Renal pelvis (tissue), 4 donors: ENCODE data around the gene GPBP1. TPM values are rescaled to one million over a fixed set of nuclear protein-coding genes. Genes with fewer than 3 reads are reported as not detected.
"Not testable (repeated sequence)": the region's sequence is repeated elsewhere in the genome, so short reads cannot be mapped to it uniquely, and the experiment has no call there.

ENCODE experiments used
- DNase-seq: peaks from one replicate; pipeline ENCODE4 v3.0.0-alpha.2; 2013
- polyA plus RNA-seq, 3 donors: library from polyadenylated mRNA; unstranded; fragments of 120-200 nt; gene quantifications; one replicate each; pipeline ENCODE4 v1.2.1, GENCODE V29; 2013; ENCODE audit not compliant: insufficient read length in 3 of 3

The GPBP1 gene
- polyA plus RNA-seq, 3 donors, result 128 to 170 (median 130) TPM

DNA sequence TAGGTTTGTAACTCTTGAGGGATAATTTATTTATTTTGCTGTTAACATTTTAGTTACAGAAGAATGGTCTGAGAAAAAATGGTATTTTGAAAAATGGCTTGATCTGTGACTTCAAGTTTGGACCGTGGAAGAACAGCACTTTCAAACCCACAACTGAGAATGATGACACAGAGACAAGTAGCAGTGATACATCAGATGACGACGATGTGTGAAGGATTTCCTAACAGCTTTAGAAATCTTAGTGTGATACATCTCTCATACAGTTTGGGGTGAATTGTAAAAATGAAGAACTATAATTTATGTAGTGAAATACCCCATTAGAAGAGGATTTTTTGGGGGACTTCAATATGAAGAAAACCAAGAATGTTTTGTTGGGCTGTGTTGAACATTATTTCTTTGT, 88.7 kb downstream of the GPBP1 start:
- no peak for DNase-seq

DNA sequence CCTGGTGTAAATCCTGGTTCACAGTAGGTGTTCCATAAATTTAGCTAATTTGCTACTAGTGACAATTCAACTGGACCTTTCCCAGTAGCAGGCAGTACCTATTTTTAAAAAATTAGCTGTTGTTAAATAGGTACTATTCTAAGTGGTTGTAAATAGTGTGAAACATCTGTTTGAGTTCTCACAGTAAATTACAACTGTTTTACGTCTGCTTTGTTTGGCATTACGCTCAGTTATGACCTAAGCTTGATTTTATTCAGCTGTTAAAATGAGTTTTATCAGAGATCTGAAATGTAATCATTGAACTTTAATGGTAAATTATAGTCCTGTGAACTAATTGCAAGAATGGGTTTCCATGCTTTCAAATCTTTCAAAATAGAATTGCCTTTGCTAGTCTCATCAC, 93.9 kb downstream of the GPBP1 start:
- DNase-seq, result no peak

DNA sequence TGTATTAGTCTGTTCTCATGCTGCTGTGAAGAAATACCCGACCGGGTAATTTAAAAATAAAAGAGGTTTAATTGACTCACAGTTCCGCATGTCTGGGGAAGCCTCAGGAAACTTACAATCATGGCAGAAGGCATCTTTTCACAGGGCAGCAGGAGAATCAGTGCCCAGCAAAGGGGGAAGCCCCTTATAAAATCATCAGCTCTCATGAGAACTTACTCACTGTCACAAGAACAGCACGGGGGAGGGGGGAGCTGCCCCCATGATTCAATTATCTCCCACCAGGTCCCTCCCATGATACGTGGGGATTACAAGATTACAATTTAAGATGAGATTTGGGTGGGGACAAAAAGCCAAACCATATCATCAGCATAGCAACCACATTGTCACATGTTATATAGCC, 102.5 kb downstream of the GPBP1 start:
- no peak for DNase-seq

DNA sequence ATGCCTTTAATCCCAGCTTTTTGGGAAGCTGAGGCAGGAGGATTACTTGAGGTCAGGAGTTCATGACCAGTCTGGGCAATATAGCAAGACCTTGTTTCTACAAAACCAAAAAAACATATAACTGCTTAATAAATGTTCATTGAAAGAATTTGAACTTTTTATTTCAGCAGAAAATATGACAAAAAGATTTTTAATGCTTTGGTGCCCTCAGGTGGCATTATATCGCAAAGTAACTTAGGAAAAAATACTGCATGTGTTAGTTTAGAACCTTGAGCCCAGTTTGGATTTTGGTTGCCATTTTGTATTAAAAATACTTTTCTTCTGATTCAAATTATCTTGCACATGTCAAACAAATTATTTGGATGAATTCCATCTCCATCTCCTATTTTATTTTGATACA, 103.2 kb downstream of the GPBP1 start:
- no peak for DNase-seq

DNA sequence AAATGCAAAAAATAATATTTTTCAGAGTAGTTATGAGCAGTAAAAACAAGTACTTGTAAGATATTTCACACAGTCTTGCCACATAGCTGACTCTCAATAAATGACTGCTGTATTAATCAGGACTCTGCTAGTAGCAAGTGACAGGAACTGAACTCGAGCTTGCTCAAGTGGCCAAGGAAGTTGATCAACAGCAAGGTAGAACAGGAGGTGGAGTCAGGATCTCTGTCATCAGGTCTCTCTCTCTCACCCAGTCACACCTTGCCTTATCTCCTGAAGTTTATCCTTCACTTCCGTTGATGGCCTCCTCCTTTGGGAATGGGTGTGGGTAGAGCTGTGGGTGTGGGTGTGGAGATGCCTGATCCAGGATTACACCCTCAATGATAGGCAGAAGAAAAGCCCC, 107.0 kb downstream of the GPBP1 start:
- no peak for DNase-seq

DNA sequence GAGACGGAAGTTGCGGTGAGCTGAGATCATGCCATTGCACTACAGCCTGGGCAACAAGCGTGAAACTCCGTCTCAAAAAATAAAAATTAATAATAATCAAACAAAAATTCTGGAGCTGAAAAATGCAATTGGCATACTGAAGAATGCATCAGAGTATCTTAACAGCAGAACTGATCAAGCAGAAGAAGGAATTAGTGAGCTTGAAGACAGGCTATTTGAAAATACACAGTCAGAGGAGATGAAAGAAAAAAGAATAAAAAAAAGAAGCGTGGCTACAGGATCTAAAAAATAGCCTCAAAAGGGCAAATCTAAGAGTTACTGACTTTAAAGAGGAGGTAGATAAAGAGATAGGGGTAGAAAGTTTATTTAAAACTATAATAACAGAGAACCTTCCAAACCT, 111.2 kb downstream of the GPBP1 start:
- not testable (repeated sequence) for DNase-seq

DNA sequence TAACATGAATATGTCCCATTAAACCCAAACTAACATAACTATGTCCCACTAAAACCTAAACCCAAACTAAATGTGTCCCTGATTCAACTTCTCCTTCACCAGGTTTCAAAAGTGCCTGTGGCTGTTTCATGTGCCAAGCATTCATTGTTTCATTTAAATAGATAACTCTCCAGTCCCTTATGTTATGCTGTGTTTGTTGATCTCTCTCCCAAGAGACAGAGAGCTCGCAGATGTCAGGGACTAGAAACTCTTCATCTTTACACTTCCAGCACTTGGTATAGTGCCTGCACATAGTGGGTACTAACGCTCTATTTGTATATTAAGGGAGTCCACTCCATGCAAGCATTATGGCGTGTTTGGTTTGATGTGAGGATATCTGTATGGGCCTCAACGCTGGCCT, 118.0 kb downstream of the GPBP1 start:
- DNase-seq, result no peak

DNA sequence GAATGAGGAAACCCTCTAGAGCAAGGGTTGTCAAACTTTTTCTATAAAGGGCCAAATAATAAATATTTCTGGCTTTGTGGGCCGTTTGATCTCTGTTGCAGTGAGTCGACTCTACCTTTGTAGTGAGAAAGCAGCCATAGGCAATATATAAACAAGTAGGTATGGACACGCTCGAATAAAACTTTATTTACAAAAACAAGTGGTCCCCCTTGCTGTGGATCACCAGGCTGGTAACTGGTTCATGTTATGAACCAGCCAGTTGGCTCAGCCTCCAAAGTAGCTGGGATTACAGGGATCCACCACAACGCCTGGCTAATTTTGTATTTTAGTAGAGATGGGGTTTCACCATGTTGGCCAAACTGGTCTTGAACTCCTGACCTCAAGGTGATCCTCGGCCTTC, 118.5 kb downstream of the GPBP1 start:
- no peak for DNase-seq

DNA sequence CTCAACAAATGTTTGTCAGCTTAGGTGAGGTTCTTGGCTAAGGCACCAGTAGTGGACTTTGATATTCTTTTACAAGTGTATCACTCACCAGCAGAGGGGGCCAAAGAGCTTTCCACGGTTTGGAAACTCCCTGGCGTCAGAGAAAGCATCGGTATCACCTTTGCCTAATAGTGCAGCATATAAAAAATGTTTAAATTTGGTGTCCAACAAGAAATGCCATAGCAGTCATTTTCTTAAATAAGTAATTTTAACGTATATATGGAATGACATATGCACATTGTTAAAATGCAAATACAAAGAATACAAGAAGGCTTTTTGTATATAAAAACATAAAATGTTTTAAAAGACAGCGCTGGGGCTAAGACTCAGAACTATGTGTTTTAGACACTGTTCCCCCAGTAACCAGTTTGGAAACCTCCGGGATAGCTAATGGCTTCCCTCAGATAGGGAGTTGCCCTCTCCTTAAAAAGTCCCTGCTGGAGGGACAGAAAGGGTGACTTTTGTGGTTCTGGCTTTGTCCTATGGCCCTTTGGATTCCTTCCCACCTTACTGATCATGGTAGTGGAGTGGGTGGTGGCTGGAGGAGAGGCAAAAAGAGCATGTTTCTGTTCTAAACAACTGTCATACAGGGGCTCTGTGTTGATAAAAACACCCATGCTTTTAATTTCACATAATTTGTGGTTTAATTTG, 124.6 kb downstream of the GPBP1 start:
- peak; percentile 86 for DNase-seq

DNA sequence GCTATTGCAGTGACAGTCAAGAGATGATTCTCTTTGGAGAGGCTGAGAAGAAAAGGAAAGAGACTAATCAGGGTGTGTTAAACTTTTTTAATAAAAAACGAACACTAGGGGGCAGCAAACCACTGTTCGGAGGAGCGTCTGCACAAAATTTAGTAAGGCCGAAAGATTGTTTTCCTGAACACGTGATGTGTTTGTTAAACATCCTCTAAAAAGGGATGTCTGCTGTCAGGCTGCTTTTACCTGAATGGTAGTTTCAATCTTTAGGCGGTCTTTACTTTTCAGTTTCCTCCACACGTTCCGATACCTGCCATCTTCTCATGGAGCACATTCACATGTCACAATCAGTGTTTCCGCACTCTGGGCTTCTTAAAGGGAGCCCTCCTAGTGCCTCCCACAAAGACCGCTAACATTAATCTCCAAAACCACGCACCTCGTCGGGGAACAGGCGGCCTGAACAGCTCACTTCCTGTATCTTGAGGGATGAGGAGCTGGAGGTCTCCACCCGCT, 125.2 kb downstream of the GPBP1 start:
- DNase-seq, result peak; percentile 86

DNA sequence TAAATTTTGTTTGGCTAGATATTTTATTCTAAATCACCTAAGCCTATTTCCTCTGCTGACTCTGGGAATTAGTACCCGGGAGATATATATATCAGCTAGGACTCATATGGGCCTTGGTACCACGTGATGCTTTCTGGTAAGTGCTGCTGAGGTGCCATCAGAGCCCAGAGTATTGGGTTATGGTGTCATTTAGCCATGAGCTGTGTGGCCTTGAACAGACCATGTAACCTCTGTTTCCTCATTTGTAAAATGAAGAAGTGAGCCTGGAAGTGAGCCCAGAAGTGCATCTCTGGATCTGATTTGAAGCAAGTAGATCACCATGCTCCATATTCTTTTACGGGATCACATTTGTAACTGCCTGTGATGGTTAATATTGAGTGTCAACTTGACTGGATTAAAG, 126.1 kb downstream of the GPBP1 start:
- no peak for DNase-seq

DNA sequence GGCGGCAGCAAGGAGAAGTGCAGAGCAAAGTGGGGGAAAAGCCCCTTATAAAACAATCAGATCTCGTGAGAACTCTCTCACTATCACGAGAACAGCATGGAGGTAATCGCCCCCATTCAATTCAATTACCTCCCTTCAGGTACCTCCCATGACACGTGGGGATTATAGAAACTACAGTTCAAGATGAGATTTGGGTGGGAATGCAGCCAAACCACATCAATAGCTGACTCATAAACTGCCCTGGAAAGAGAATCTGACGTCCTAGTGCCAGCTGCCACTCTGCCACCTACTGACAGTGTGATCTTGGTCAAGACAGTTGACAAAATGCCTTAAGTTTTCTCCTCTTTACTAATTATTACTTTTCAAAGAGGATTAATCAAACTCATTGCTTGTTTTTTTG, 128.3 kb downstream of the GPBP1 start:
- no peak for DNase-seq

DNA sequence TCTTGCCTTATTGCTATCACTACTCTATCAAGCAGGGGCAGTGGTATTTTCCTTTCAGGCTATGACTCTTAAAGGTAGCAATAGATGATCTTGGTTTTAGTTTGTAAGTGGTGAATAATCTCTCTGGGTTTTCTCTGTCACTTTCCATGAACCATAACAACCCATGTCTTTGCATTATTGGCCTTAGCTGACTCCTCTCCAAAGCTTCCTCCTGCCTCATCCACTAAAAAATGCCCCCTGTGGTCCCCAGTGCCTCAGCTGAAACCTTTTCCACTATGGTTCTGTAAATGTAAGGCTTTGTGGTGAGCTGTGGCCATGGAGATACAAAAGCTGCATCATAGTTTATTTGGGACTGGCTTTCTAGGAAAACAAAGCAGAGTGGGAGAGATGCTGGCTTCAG, 128.8 kb downstream of the GPBP1 start:
- DNase-seq, result no peak

DNA sequence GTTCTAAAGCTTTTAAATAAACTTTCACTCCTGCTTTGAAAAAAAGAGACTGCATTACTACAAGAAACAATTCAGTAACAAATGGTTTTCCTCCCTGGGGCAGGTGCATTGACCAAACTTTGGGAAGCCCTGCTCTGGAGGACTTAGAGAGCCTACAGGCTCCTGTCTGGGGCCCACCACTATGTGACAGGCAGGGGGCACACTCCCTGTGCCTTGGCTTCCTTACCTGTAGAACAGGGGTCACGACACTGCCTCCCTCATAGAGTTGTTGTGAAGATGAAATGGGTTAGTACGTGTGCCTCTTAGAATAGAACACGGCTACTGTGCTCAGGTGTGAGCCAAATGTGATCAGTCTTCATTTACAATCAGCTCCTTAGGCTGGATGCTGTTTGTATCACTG, 130.1 kb downstream of the GPBP1 start:
- DNase-seq, result no peak

DNA sequence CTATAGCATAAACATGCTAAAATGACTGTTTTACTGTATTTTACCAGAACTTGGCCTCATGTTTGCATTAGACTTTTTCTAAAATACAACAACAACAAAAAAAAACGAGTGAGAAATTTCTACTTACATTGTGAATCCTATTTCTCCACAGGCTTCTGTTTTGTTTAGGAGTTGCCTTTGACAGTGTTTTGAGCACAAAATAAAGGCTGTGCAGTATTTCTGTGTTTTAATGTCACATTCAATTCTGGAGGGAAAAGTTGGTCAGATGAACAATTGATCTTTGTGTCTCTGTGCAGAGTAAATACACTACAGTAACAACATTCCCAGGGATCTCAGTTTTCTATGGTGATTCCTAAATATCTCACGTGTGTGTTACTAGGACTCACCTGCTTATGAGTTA, 131.1 kb downstream of the GPBP1 start:
- no peak for DNase-seq

DNA sequence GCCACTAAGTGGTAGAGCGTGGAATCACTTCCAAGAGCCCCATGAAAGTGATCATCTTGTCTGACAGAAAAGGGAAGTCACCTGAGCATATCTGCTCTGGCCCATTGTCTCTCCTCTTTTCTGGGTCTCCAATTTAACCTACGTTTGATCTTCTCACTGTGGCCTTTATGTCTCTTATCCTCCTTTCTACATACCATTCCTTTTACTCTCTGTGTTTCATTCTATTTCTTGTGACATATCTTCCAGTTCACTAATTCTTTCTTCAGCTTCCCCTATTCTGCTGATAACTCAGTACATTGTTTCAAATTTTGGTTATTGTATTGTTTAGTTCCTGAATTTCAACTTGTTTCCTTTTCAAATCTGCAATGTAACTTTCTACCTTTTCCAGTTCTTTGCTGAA, 132.5 kb downstream of the GPBP1 start:
- DNase-seq, result no peak

DNA sequence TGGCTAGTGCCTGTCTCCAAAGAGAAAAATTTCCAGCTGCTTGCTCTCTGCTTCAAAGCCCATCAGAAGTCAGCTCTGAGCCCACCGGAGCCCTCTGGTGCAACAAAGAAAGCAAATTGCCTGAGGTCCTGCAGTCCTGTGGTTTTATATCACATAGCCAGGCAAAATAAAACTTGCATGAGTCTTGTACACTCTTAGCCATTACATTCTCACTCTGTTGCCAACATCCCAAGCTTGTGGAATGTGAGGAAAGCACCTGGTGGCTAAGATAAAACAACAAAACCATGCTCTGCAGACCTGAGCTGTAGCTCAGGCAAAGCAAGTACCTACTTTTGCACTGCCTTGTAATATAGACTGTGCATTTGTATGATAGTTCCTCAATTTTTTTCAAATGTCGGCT, 133.7 kb downstream of the GPBP1 start:
- DNase-seq, result no peak

DNA sequence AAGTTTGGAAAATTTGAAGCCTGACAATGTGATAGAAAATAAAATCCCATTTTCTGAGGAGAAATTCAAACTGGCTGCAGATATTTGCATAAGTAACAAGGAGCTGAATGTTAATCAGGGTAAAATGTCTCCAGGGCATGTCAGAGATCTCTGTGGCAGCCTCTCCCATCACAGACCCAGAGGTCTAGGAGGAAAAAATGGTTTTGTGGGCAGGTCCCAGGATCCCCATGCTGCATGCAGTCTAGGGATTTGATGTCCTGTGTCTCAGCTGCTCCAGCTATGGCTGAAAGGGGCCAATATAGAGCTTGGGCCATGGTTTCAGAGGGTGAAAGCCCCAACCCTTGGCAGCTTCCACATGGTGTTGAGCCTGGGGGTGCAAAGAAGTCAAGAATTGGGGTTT, 135.2 kb downstream of the GPBP1 start:
- DNase-seq, result not testable (repeated sequence)

DNA sequence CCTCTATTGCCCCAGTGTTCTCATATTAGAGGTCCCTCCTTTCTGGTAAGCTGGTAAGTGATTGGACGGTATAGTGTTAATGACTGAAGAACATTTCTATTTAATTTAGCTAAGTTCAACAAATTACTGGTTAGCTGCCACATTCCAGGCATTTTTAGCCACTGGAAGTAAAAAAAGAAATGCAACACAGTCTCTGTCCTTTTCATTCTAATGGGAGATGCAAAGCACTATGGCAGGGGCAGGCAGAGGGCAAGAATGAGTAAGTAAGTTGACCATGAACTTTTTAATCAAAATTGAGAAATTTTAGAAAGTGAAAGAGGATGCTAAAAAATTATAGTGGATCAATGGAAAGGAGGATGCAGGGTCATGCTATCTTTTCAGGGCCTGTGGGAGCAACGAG, 137.4 kb downstream of the GPBP1 start:
- DNase-seq, result no peak

DNA sequence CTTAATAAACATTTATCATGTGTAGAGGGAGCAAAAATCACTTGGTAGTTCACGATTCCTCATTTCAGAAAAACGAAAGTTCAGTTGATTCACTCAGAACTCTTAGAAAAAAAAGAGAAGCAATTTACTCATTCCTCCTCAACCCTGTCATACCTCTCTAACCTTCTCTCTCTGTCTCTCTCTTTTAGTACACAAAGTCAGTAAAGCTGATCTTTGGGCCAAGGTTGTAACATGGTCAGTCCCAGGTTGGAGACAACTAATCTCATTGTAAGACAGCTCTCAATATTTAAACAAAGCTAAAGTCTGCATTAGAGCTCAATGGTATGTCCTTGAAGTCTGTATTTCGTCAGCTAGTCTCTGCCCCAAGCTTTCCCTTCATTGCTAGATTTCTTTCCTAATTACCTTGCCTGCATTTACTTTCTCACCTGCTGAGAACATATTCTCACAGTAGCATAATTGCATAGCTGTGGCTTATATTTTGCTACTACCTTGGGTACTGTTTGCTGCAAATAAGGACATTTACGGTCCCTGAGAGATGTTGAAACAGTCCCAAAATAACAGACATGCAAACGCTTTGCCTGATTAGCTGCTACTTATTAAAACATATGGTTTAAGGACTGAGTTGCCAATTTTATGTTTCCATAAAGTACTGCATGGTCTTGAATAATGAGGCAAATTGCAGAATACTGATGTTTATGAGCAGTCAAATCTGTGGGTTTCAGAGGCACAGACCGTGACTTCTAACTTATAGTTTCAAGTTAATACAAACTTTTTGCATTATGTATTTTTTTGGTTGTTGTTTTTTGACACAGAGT, 138.3 kb downstream of the GPBP1 start:
- DNase-seq, result no peak

DNA sequence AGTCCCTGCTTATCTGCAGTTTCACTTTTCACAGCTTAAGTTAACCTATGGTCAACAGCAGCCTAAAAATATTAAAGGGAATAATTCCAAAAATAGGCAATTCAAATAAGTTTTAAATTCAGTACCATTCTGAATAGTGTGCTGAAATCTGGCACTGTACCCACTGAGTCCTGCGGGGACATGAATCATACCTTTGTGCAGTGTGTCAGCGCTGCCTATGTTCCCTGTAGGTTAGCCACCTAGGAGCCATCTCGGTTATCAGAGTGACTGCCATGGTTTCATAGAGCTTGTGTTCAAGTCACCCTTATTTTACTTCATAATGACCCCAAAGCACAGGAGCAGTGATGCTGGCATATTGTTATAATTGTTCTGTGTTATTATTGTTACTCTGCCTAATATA, 139.9 kb downstream of the GPBP1 start:
- no peak for DNase-seq
